GM18505 (cell line): ENCODE data around the gene VPS39.

Source experiments
- ATAC-seq: cut with Tn5 transposase; IDR thresholded peaks from one replicate; pipeline ENCODE4 v1.9.1; 2021; ENCODE audit not compliant: unreplicated experiment
- POLR2A ChIP-seq: IDR thresholded peaks from 4 replicates; pipeline ENCODE4 v1.6.1; 2011; ENCODE audit warnings: borderline replicate concordance; ENCODE audit not compliant: insufficient read depth, insufficient read length; ENCODE audit errors: extremely low read depth

VPS39 gene

GRCh38 chr15:42163291-42163690 is 44.8 kb downstream of the VPS39 start:
- no peak for TF ChIP-seq POLR2A
- ATAC-seq = no peak

- ATAC-seq = no peak
- TF ChIP-seq POLR2A = no peak
These were observed 48.0 kb downstream of the VPS39 start for GRCh38 chr15:42160136-42160535.

GRCh38 chr15:42159381-42160015 is 48.6 kb downstream of the VPS39 start:
- no peak for TF ChIP-seq POLR2A
- ATAC-seq = no peak

- ATAC-seq = no peak
- no peak for TF ChIP-seq POLR2A
These were observed 49.2 kb downstream of the VPS39 start for GRCh38 chr15:42158941-42159340.

GRCh38 chr15:42157981-42158765 is 49.9 kb downstream of the VPS39 start:
- peak; percentile 34 for TF ChIP-seq POLR2A
- ATAC-seq = no peak

GRCh38 chr15:42157381-42157780 is 50.7 kb downstream of the VPS39 start:
- no peak for TF ChIP-seq POLR2A
- ATAC-seq = no peak

- TF ChIP-seq POLR2A = no peak
- no peak for ATAC-seq
These were observed 51.7 kb downstream of the VPS39 start, which contains the start of gene PLA2G4F for GRCh38 chr15:42156243-42156922. PLA2G4F (minus strand) TSS chr15:42156636; CDS start chr15:42156549, 87 bp downstream.

- no peak for ATAC-seq
- no peak for TF ChIP-seq POLR2A
These were observed 52.4 kb downstream of the VPS39 start for GRCh38 chr15:42155546-42156242.

GRCh38 chr15:42154956-42155355 is 53.1 kb downstream of the VPS39 start:
- ATAC-seq = no peak
- no peak for TF ChIP-seq POLR2A

GRCh38 chr15:42154212-42154941 is 53.7 kb downstream of the VPS39 start:
- no peak for TF ChIP-seq POLR2A
- no peak for ATAC-seq

GRCh38 chr15:42153874-42154211 is 54.3 kb downstream of the VPS39 start:
- no peak for TF ChIP-seq POLR2A
- ATAC-seq = no peak

- no peak for TF ChIP-seq POLR2A
- no peak for ATAC-seq
These were observed 55.0 kb downstream of the VPS39 start for GRCh38 chr15:42152921-42153698.
